Stromal cell of bone marrow (primary cell): ENCODE data around the gene PTPRD.
A peak's percentile ranks its signal among the peaks of the same experiment; 100 is the strongest.

Source experiments
- DNase-seq: peaks from one replicate; pipeline ENCODE4 v3.0.0-alpha.2; 2012; ENCODE audit warnings: low read depth

The PTPRD gene

DNA sequence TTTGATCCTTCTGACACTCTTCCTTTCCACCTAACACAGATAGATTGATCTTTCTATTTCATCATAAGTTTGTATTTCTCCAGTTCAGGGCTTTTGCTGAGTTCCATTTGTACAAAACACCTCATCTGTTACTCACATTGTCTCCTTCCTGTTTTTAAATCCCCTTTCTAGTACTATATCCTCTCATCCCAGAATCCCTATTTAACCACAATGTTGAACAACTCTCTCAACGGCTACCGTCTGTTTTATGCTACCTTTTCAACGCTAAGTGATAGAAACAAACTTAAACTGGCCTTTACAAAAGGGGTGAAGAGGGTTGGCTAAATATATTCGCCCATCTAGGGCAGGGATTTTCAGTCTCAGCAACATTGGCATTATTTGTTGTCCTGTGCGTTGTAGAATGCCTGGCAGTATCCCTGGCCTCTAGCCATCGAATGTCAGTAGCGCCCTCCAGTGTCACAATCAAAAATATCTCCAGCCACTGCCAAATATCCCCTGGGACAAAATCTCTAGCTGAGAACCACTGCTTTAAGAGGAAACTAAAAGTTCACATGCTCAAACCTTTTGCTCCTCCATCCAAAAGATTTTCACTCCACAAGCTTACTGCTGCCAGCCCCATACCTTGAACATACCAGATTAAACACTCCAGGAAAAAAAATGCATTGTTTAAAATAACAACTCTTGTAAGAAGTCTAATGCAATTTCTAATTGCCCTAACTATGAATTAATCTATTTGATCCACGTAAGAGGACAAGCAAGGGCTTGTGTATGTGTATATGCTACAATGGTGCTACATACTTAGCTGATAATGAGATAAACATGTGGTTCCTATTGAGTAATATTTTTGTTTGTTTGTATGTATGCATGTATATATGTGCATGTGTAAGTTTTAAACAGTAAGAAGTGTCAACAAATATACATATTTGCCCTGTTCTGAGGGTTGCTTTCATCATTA, 344.0 kb downstream of the PTPRD start:
- DNase-seq, result no peak

DNA sequence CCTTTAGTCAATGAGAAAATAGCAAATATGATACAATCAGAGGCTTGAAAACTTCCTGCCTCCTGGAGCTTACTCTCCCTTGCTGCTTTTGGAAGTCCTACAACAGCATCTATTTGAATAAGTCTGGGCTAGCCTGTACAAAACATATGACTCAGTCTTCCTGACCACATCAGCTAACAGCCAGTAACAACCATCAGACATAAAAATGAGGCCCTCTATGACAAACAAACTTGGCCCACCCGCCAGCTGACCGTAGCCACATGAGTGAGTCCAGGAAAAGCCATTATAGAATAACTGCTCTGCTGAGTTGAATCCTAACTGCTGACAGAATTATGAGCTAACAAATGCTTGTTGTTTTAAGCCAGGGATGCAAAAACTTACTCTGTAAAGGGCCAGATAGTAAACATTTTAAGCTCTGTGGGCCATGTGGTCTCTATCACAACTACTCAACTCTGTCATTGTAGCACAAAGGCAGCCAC, 347.6 kb downstream of the PTPRD start:
- DNase-seq, result peak; percentile 68

DNA sequence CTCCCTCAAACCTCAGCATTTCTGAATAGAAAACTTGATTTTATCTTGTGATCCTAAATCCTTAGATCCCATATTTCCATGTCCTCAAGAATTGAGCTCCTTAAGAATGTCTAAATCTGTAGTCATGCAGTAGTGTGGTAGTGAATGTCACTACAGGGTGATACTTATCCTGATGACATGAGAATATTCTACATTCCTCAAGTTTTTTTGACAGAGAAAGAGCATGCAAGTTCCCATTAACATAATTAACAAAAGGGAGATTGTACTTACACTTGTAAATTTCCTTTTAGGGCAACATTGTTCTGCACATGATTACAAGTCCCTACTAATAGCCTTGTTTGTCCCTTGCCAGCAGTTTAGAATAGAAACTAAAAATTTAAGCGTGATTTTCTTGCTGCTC, 352.3 kb downstream of the PTPRD start:
- DNase-seq, result no peak

DNA sequence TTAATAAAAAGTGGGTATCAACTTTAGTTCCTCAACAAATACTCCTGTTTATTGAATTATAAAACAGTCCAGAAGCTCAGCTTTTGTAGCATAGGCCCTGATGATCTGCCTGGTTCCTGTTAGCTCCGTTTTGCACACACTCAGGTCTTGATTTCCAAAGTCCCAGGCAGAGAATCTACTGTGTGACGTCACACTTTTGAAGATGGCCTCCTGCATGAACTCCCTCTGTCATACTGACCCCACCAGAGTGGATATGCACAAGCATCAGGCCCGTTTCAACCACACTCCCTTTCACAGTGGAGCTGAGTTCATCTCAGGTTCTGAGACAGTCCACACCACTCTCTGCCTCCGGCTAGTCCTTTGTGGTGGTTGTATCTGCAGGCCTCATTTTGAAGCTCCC, 353.1 kb downstream of the PTPRD start:
- DNase-seq, result no peak

DNA sequence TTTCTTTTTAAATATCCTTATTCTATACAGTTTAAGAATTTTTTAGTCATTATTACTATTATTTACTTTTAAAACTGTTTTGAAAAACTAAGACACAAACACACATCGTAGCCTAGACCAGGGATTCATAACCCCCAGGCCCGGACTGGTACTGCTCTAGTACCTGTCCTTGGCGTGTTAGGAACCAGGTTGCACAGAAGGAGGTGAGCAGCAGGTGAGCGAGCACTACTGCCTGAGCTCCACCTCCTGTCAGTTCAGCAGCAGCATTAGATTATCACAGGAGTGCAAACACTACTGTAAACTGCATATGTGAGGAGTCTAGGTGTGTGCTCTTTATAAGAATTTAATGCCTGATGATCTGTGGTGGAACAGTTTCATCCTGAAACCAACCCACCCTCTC, 357.0 kb downstream of the PTPRD start:
- DNase-seq, result no peak

DNA sequence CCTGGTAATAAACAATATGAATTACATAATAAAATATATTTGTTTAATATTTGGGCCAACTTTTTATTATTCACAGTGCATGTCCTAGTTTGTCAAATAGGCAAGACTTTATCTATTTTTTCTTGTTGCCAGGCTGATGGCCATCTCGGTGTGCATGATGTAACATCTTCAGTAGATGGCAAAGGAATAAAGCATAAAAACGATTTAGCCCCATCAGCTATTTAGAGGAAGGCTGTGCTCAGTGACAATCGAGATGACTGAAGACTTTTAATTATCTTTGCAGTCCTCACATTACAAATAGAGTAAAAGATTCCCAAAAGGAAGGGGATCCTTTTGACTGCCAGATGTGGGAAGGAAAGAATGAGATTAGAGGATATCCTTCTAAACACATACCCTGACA, 358.5 kb downstream of the PTPRD start:
- DNase-seq, result no peak

DNA sequence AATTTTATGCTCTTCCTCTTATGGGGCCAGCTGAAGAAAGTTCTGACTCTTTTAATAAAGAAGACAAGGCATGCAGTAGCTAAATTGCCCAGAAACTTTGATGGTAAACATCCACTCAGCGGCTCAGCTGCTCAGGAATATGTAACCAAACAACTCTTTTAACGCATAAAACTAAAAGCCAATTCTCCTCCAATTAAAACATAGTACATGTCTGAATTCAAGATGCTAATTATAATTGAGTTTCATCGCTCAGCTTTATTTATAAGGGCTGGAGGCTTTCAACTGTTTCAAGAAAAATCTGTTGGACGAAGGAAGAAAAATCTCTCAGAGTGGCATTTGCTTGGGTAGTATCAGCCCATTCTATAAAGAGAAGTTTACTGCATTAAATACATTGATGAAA, 359.5 kb downstream of the PTPRD start:
- DNase-seq, result no peak

DNA sequence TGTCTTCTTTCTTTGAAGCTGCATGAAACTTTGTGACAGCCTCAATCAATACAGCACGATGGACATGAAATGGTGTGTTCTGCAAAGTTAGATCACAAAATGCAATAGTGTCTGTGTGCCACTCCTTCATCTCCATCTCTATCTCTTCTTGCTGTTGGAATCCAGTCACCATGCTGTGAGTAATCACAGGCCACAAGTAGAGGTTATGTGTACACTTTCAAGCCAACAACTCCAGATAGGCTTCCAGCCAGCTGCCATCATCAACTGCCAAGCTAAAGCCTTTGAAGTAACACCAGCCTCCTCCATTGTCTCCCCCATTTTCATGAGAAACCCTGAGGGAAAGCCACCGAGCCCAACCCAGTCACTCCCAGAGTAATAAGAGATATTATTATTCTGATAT, 360.6 kb downstream of the PTPRD start:
- no peak for DNase-seq

DNA sequence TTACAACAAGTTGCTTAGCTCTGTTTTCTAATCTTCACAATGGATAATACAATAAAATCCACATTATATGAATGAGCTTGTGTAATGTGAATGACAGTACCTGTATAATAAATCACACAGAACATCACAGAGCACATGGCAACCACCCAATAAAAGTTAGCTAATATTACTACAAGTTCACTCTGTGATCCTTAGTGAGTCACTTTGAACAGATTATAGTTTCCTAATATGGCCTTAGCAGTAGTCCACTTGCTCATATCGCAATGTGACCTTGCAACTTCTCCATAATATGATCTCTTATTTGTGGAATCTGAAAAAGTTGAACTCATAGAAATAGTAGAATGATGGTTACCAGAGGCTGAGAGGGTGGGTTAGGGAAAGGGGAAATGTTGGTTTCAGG, 361.3 kb downstream of the PTPRD start:
- DNase-seq, result no peak

DNA sequence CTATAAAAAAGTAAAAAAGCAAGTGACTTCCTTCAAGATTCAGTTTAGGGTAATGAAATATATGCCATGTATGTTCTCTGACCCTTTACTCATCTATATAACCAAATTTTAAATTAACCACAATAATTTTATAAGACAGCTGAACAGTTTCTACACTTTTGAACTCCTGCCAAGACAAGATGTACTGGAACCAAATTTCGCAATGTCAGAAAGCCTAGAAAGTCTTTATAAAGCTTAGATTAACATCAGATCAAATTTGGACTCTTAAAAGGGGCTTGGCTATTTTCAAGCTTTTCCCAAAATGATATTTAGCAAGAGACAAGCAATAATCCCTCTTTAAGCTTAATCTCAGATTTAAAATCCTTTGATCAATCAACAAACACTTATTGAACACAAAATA, 362.6 kb downstream of the PTPRD start:
- no peak for DNase-seq

DNA sequence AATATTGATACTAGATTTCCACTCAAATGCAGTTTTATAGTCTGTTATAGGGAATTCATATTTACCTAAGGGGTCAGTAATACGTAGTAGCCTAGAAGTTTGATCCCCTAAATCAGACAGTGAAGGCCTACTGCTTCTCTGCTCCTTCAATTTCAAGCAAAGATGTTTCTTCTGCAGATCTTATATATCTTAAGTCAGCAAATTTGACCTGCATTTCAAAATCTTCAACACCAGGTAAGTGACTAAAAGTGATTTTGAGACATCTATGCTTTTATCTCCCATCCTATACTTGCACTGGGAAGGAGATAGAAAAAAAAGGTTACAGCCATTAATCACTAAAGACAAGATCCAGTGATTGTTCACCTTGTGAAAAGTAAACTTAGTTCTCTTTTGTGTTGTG, 363.9 kb downstream of the PTPRD start:
- no peak for DNase-seq

DNA sequence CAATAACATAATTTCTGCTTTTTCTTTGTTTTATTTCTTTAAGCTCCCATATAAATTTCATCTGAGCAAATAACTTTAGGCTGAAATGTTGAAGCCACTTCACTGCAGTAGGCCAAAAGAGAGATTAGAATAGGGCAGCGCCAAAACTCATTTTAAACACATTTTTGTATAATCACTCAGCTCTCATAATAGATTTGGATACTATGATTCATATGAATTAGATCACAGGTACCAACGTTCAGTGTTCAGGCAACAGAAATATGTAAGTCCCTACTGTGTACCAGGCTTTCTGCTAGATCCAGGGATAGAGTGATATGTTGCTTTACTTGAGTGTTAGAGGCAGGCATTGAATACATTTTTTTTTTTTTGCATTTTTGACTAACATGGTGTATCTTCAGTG, 370.5 kb downstream of the PTPRD start:
- no peak for DNase-seq

DNA sequence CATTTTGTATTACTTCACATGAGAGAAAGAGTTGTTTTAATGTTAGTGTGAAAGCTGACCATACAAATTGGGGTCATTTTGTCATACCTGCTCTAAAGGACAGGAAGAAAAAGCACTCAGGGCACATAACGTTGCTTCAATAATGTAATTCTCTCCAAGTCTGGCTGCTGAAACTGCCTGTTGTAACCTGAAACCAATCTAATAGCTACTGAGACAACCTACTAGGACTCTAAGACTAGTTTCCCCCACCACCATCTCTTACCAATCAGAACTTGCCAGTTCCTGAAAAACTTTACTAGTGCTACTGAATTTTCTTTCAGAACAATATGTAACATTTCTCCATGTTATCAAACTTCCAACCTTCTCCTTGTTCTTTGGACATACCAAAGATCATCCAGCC, 374.7 kb downstream of the PTPRD start:
- DNase-seq, result no peak

DNA sequence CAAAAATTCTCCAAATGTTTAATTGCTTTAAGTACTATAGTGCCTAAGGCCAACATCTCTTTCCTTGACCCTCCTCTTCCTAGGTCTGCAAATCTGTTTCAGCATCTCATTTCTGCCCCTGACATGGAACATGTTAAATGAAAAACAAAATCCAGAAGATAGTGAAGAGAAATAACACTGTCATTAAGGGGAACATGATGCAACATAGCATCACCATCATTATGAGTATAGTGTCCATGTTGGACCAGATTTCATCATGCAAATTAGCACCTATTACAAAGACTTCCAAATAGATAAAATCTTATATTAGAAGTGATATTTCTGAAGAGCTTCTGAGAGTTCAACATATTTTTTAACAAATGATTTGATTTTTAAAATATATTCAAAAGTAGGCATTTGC, 375.2 kb downstream of the PTPRD start:
- DNase-seq, result no peak

DNA sequence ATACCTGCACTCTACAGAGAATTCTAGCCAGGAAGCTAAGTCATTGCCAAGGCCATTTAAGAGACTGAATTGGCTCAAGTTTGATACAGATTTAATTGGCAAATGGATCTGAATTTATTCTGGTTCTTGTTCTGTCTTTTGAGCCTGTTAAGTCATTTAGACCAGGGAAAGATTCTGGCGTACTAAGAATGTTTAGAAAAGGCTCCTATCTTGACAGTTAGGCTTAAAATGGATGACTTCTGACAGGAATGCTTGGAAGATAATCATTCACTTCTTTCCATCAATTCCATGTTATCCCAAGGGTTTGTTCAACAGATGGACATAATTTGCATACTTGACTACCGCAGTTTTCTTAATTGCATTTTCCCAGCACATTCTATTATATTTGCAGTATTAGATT, 376.6 kb downstream of the PTPRD start:
- no peak for DNase-seq

DNA sequence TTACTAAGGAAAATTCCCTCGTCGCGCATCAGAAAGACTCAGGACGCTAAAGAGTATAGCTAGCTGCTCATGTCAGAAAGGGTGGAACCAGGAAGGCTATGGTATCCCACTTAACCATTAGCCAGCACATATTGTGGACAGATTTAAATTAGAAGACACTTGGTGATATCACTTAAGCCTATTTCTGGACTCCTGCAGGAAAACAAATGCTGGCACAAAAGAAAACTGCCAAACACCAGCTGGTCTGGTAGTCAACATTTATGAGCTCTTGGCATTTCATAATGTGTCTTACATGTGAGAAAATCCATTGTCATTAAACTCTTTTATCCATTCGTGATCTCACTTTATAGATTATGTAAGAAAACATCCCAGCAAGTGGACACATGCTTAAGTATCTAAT, 377.4 kb downstream of the PTPRD start:
- no peak for DNase-seq

DNA sequence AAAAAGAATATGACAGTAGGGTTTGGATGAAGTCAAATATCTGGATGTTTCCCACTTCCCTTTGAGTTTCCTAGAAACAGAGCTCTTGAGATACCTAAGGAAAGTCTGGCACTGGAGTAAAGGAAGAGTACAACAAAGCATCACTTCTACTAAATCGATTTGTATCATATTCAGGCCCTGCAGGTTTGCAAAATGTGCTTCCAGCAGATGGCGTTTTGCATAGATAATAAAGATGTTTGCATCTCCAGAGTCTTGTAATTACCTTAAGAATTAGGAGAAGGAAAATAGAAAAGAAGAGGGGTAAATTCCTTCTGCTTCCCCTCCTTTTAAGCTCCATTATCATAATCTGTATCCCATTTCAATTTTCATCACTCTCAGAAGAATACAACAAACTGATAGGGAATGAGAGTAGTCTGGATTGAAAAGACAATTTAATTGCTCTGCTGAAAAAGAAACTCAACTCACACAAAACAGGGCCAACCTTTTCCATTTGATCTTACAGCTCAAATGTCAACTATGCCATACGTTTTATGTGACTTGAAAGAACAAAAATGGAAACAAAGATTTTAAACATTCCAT, 380.4 kb downstream of the PTPRD start:
- no peak for DNase-seq

DNA sequence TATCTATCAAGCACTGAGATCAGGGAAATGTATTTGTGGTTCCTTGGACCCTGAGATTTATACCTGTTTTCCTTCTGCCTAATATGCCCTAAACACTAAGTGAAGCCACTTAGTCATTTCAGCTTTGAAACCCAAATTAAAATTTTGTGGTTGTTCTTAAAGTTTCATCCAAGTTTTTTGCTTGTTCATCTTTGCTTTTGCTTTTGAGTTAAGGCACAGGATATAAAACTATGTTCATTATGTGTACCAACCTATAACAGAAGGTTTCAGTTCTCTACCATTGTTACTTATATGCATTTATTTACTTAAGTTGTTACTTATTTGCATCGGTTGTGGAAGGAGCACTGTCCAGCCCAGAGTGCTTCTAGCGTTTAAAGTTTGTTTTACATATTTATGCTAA, 382.3 kb downstream of the PTPRD start:
- no peak for DNase-seq

DNA sequence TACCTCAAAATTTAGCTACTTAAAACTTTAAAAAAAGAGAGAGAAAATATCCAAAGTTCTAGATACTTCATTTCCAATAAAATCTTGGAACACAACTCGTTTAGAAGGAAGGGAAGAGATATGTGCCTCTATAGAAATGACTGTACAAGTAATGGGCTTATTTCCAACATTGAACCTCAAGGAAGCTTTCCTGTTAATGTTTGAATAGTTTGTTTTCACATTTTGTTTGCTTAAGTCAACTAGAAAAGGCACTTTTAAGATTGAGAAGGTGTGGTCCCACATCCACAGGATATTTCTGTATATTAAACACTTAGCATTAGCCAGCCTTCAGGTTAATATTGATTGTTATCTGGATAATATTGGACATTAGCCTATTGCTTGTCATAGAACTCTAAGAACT, 384.7 kb downstream of the PTPRD start:
- no peak for DNase-seq

DNA sequence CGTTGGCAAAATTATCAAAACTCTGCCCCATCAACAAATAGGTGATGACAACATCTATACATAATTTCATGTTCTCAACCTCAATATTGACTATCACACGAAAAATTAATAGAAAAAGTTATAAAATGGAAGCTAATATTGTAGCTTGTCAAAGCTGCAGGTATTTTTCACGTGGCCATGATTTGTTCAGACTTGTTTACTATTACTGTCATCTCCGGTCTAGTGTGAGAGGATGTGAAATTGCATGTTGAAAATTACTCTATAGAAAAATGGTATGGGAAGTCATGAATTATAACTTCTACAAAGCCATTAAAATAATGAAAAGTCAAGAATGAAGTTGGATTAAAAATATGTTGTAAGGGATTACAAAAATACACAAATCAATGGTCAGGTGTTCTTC, 385.8 kb downstream of the PTPRD start:
- no peak for DNase-seq

DNA sequence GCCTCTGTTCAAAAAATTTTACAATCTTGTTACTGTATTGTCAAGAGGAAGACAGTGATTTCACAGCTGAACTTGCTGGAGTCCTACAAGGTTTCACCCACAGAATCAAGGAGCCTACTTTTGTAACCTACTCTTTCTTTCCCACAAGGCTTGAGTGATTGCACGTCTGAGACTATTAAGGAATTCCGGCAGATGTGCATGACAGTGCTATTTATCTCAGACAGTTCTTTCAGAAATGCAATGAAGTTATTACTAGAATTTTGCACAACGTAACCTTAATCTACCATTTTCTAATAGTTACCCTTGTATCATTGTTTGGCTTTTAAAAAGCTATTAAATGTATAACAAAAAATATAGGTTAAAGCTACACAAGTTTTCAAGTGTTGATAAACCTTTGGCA, 400.1 kb downstream of the PTPRD start:
- DNase-seq, result no peak

DNA sequence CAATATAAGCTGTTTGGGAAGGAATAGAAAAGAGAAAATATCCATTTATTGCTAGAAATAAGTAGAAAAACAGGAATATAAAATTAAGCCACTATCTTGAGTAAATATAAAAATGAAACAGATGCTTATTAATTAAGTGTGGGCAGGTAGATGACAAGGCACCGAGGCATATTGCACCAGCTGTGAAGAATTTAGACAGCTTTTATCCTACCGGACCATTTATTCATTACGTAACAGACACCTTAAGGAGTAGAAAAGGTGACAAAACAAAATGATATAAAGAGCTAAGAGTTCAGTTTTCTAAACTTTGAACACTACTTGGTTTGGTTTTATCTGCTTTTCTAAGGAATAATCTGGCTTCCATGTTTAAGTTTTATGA, 404.1 kb downstream of the PTPRD start:
- no peak for DNase-seq

DNA sequence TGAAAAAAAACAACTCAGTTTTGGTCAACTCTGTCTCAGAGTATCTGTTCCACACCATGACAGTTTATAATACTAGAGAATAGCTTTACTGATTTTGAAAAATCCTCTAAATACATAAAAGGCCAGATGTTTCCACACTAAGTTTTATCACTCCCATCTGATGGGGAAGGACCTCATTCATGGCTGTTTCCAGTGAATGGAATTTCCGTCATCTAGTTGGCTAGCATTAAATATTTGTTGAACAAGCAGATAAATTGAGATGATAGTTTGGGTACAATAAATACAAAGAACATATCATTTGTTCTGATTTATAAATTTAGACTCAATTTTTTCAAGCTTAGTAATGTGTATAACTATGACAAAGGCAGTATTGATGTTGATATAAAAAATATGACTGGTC, 408.5 kb downstream of the PTPRD start:
- no peak for DNase-seq

DNA sequence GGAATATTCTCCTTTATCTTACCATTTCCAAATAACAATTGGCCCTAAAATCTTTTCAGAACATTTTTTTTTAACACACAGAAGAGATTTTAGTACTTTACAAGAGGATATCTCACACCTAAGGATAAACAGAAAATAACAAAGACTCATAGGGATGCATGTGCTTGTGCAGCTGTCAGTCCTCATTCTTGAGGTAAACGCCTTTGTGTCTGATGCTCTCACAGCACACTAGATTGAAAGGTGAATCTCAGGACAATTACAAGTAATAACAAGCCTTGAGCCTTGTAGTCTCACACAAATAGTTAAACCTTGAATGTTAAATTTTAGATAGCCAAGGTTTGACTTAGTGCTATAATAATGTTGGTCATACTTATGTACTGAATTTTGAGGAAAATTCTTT, 439.2 kb downstream of the PTPRD start:
- no peak for DNase-seq
